Fibroblast of villous mesenchyme (primary cell): ENCODE data around the gene RPTOR. TPM values are rescaled to one million over a fixed set of nuclear protein-coding genes. Genes with fewer than 3 reads are reported as not detected.
"Not testable (repeated sequence)": the region's sequence is repeated elsewhere in the genome, so short reads cannot be mapped to it uniquely, and the experiment has no call there.

Experiments
- DNase-seq: peaks from one replicate; pipeline ENCODE4 v3.0.0-alpha.2; 2010; ENCODE audit warnings: low read depth
- H3K4me3 ChIP-seq: 2 replicates; pipeline ENCODE4 v1.5.1; 2011; ENCODE audit warnings: low read depth, mild to moderate bottlenecking, low read length
- total RNA-seq: library from RNA; depleted of rRNA; stranded (reverse); fragments of >200 nt; gene quantifications from 2 replicates; pipeline ENCODE4 v1.2.3, GENCODE V29; 2012
- TF ChIP-seq, protein P1 (sequence below): IDR thresholded peaks from 2 replicates; pipeline ENCODE4 v1.5.1; 2012; ENCODE audit warnings: low read depth, mild to moderate bottlenecking, low read length; ENCODE audit not compliant: insufficient read depth

Gene RPTOR
- total RNA-seq, 1 donor = 35.8 TPM

DNA sequence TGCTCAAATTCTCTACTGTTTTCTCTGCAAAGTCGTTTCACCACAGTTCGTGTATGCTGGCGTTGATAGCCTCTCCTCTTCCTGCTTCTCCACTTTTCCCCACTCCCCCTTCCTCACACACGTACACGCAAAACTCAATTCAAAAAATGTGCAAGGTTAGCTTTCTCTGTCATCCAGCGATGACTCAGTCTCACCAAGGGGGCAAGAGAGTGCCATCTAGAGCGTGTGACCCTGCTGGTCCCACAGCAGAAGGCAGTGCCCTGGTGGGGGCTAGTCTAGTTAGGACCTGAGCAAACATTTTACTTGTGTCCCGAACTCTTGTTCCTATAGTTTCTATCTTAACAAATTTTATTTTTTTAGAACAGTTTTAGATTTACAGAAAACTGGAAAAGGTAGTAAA is 325.8 kb downstream of the RPTOR start:
- H3K4me3 ChIP-seq = no peak overlapping the region
- no peak for DNase-seq
- TF ChIP-seq, protein P1, sequence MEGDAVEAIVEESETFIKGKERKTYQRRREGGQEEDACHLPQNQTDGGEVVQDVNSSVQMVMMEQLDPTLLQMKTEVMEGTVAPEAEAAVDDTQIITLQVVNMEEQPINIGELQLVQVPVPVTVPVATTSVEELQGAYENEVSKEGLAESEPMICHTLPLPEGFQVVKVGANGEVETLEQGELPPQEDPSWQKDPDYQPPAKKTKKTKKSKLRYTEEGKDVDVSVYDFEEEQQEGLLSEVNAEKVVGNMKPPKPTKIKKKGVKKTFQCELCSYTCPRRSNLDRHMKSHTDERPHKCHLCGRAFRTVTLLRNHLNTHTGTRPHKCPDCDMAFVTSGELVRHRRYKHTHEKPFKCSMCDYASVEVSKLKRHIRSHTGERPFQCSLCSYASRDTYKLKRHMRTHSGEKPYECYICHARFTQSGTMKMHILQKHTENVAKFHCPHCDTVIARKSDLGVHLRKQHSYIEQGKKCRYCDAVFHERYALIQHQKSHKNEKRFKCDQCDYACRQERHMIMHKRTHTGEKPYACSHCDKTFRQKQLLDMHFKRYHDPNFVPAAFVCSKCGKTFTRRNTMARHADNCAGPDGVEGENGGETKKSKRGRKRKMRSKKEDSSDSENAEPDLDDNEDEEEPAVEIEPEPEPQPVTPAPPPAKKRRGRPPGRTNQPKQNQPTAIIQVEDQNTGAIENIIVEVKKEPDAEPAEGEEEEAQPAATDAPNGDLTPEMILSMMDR = no peak

DNA sequence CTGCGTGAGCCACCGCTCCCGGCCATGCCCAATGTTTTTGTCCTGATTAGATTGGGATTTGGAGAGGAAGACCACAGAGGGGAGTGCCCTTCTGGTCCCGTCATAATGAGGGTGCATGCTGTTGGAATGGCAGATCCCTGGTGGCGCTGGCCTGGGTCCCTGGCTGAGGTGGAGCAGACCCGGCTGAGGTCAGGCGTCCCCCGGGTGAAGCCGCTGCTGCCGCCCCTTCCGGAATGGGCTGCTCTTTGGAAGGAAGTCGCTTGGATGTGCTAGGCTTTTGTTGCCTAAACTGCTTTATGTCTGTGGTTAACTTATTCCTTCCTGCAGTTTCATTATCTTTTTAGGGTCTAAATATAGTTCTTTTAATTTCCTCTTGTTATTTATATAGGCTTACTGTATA is 326.7 kb downstream of the RPTOR start:
- no peak overlapping the region for H3K4me3 ChIP-seq
- peak; percentile 8 for DNase-seq
- TF ChIP-seq, protein P1 = no peak

DNA sequence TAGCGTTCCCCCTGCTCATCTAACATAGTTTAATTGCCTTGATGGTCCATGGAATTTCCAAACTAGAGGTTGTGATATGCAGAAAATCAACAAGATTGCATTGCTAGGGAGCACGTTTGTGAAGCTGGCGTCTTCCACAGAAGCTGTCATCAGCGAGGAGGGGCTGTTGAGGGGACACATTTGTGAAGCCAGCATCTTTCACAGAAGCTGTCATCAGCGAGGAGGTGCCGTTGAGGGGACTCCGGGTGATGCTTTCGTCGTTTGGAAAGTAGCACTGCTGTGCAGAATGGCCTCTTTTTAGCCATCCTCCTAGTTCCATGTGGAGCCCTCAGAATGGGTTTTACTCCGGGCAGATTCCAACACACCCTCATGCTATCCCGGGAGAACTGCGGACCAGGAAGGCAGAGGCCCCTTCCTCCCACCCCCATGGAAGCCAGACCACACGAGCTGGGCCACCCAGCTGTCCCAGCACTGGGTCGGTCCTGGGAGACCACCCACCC is 327.4 kb downstream of the RPTOR start:
- TF ChIP-seq, protein P1 = no peak
- no peak for DNase-seq
- H3K4me3 ChIP-seq = no peak overlapping the region

DNA sequence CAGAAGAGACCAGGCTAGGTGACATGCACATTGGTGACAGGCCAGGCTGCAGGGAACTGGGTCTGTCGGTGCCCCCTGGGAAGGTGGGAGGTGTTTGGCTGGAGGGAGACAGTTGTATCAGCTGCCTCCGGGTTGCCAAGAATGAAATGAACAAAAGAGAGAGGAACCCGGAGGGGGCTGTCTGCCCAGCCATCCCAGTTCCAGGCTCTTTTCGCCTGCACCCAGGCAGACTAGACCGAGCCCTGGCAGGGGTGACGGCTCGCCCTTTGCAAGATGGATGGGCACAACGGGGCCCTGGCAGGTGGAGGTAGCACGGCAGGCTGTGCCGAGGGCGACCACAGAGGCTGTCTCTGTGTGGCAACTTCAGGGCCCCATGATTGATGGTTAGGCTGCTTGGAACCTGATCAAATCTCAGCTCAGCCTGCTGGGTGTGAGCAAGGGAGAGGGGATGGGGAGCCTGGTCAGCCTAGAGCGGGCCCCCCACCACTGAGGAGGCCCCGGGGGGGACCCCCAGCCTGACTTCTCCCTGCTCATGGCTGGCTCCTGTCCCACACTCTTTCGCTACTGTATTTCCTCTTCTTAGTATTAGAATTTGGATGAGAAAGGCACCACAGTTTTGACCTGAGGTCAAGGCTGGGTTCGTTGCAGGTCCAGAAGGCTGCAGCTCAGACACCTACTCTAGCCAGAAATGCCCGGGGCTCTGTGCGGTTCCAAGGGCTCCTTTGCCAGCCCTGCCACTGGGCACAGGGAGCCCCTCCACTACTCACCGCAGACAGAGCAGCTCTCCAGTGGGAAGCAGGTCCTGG is 328.1 kb downstream of the RPTOR start:
- TF ChIP-seq, protein P1 = no peak
- DNase-seq = no peak
- no peak overlapping the region for H3K4me3 ChIP-seq

DNA sequence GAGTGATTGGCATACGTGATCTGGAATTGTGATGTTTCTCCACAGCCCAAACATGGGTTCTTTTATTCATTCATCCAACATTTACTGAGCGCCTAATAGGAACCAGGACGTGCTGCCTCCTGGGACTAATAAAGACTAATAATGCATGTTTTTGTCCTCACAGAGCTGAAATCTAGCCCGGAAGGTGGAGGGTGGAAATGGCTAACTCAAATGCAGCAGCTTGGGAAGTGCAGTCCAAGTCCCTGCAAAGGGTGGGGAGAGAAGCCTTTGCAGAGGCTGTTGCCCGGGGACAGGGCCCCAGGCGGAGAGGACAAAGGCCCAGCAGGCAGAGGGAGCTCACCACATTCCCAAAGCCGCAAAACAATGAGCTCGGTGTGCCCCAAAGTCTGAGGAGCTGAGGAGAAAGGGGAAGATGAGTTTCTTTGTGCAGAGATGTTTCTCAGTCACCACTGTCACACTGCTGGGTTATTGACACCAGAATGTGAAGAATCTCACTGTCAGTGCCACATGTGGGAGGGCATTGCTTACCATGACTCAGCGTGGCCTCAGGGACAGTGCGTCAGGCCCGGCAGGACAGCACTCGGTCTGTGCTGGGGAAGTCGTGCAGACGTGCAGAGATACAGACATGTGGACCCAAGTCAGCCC is 328.8 kb downstream of the RPTOR start:
- no peak overlapping the region for H3K4me3 ChIP-seq
- DNase-seq = peak; percentile 19
- TF ChIP-seq, protein P1 = no peak

DNA sequence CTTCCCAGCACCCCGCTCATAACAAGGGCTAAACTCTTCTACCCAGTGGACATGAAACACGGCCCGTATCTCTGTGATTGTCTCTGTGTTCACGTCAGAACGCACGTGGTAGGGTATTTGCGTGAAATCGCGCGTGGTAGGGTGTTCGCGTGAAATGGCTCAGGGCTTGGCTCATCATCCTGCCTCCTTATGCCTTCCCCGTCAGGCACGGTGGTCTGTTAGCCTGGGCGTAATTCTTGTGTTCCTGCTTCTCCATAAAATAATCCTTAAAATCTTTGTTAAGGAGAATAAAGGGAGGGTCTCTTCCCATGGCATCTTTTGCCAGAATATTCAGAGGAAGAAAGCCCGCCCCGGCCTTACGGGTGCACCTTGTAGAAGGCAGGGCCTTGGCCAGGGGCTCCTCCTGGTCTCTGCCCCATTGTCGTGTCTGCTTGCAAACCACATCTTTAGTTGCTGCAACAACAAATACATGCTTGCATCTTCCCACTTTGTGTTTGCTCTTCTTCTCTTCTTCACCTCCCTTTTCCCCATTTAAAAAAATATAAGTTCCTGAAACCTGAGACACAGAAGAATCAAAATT is 330.3 kb downstream of the RPTOR start:
- no peak for DNase-seq
- TF ChIP-seq, protein P1 = no peak
- no peak overlapping the region for H3K4me3 ChIP-seq

DNA sequence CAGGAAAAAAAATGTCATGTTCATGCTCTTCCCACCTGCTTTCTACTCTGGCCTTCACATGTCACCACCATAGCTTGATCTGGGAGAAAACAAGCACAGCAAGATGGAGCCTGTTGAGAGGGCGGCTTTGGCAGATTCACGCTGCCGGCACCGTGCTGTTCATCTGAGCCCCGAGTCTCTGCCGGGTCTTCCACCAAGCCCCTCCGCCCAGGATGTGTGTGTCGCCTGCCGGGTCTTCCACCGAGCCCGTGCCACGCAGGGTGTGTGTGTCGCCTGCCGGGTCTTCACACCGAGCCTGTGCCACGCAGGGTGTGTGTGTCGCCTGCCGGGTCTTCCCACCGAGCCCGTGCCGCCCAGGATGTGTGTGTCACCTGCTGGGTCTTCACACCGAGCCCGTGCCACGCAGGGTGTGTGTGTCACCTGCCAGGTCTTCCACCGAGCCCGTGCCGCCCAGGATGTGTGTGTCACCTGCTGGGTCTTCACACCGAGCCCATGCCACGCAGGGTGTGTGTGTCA is 330.9 kb downstream of the RPTOR start:
- DNase-seq, H3K4me3 ChIP-seq: not testable (repeated sequence)

DNA sequence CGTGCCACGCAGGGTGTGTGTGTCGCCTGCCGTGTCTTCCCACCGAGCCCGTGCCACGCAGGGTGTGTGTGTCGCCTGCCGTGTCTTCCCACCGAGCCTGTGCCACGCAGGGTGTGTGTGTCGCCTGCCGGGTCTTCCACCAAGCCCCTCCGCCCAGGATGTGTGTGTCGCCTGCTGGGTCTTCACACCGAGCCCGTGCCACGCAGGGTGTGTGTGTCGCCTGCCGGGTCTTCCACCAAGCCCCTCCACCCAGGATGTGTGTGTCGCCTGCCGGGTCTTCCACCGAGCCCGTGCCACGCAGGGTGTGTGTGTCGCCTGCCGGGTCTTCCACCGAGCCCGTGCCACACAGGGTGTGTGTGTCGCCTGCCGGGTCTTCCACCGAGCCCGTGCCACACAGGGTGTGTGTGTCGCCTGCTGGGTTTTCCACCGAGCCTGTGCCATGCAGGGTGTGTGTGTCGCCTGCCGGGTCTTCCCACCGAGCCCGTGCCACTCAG is 331.9 kb downstream of the RPTOR start:
- DNase-seq, H3K4me3 ChIP-seq: not testable (repeated sequence)
